ENCODE data around the gene RNF123.
"Not testable (repeated sequence)": the region's sequence is repeated elsewhere in the genome, so short reads cannot be mapped to it uniquely, and the experiment has no call there.

Gene RNF123

DNA sequence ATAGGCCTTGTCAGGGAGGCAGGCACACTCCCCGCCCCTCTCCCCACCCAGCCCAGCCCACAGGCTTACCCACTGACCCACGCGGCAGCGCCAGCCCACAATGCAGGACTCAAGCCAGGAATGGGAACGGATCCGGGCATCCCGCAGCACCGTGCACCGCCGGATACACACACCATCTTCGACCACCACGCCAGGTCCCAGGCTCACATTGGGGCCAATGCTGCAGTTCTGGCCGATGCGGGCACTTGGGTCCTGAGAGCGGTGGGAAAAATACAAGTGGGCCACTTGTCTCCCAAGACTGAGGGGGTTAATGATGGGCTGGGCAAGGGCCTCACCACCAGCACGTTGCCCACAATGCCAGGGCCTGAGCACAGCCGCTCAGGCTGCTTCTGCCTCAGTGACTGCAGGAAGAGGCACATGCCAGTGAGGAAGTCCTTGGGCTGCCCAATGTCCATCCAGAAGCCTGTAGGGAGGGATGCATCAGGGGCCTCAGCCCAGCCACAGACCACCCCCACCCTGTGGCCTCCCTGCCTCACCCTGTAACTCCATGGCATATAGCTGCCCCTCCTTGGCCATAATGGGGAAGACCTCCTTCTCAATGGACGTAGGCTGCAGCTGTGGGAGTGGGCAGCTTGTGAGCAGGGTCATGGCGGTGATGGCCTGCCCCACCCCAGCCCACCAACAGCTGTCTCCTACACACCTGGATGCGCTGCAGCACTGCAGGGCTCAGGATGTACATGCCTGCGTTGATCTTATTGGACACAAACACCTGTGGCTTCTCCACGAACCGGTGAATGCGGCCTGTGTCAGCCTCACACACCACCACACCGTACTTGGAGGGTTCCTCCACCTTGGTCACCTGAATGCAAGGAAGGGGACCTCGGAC, 32.8 kb downstream of the RNF123 start:
- DNase-seq = no peak

DNA sequence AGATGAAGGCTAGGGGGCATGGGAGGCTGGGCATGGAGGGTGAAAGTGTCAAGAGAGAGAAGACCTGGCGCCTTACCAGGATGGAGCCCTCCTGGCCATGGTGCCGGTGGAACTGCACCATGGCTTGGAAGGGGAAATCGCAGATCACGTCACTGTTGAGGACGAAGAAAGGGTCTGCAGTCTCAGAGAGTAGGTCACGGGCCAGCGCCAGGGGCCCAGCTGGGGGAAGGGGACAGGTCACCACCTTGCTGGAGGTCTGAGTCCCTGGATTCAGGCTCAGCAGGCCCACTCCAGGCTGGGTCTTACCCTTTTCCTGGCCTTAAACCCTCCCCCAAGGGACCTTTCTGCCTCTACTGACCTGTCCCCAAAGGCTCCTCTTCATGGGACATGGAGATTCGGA, 33.5 kb downstream of the RNF123 start:
- DNase-seq = no peak

DNA sequence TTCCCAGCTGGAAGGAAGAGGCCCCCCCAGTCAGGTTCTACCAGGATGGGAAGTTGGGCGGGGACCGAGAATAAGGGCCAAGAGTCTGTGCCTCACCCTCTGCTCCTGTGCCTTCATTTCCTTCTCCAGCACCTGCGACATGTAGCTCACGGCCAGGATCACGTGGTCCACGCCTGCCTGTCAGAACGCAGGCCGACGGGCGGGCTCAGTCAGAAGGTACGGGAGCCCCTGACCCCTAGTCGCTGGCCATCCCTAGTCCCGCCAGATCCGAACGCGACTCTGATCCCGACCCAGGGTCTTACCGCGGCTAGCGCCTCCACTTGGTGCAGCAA, 33.9 kb downstream of the RNF123 start:
- DNase-seq = peak; percentile 66 to 70

DNA sequence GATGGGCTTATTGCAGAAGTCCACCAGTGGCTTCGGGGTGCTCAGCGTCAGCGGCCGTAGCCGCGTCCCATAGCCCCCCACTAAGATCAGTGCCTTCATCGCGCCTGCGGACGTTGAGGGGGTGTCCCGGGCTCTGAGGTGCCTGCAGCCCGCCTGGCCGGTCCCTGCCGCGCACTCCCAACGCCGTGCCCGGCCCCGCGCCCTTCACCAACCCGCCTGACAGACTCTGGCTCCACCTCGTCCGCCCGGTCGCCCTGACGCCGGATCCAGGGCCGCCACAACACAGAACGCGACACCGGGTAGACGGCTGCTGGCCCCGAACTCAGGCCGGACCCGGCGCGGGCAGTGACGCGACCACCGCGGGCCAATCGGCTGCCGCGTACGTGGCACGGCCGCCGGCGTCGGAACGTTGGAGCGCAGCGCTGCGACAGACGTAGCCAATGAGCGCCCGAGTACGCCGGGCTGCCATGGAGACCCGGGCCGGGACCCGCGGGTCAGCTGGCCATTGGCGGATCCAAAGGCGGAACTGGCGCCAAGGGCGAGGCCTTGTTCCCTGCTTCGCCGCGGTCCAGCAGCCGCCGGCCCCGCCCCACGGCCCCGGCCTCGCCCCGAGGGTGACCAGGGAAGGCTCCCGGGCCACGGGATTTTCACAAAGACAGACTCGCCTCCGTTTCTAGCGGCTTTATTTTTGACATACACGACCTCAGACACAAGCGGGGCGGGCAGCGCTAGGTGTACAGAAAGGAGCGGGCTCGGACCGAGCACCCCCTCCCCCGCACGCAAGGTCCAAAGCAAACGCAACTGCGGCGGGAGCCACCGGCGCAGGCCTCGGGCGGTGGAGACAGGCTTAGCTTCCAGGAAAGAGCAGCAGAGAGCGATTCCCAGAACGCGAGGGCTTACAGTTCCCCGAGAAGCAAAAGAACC, 34.5 kb downstream of the RNF123 start, which contains the start of gene GMPPB:
Gene GMPPB, minus strand, starts transcription at position 324 of the 924 bp plus-strand sequence. Its CDS starts 225 bp downstream, at position 99.
- peak; percentile 93 to 96 for DNase-seq

DNA sequence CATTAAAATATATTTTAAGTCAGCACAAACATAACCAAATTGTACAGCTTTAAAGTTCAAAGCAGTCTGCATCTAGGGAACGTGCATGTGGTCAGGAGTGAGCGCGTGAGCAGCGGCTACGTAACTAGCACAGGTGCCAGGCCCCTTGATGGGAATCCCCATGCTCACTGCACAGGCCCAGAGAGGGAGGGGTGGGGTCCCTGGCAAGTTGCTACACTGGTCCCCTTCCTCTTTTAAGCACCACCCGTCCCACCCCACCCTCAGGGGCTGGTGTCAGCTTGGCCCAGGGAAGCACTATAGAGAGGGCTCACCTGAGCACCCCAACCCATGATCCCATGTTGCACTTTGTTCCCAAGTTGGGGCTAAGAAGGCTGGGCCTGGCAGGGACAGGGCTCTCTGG, 35.2 kb downstream of the RNF123 start:
- DNase-seq = no peak

DNA sequence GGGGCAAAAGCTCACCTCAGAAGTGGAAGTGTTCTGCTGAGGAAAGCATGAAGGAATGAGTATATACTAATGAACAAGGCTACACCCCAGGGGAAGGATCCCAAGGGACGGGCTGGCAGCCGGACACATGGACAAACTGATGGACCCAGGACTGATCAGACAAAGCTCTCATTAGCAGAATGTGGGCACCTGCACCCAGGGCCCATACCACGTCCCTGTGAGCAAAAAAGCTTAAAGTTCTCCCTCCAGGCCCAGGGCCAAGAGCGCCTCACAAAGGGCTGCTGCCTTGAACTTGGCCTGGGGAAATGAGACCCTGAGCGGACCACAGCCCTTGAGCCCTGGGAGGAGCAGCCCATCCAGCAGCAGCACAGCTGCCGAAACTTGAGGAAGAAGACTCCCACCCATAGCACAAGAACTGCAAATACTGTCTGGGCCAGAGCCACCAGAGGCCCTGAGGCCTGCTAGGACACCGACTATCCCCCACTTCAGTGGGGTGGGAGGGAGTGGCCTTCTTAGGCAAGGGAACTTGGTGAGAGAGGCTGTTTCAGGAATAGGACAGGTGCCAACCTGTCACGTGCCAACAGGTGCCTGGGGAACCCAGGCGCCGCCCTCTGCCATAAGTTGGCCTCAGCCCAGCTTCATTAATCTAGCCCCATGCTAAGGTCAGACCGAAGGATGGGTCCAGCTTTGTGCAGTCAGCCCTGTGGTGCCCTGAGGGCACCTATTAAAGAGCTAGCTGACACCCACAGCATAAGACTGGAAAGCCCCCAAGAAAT, 36.7 kb downstream of the RNF123 start:
- no peak for DNase-seq

DNA sequence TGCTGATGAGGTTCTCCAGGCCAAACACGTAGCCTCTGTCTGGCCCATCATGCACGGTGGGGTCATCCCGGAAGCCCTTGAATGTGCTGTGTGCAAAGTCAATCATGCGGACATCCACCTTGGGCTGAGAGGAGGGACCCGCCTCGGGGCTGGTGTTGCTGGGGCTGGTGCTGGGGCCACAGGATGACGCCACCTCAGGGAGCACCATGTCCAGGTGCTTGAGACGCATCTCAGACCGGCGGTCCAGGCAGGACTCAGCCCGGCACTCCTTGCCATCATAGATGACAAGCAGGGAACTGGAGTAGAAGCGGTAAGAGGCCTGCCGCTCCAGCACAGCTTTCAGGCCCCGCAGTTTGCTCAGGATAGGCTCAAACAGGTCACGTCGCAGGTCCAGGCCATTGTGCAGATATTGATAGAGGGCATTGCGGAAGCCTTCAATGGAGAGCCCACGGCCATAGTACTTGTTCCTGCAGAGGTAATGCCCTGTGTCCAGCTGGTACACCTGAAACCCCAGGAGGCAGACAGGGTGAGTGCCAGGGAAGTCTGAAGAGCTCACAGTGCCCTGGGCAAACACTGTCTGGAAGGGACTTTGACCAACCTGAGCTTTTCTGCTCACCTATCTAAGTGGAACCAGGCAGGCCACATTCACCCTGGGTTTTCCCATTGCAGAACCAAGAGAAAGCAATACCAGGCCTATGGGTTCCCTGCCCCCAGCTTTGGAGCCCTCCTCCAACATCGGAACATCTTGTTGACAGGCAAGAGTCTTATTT, 38.0 kb downstream of the RNF123 start:
- DNase-seq = no peak

DNA sequence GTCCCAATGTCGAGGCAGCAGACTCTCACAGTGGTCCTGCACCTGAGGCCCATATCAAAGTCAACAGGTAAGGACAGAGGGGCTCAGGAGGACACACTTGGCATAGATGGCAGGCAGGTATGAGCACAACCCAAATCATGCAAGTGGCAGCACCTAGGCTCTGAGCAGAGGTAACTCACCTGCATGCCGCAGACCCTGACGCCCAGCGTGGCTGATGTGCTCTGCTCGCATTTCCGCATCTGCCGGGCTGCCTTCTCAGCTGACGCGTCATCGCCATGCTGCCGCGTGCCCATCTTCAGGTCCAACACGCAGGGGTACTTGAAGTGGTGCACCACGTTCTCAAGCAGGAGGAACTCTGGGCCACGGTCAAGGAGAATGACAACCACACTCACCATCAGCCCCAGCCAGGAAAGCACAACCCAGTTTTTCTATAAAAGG, 38.6 kb downstream of the RNF123 start:
- DNase-seq = no peak

DNA sequence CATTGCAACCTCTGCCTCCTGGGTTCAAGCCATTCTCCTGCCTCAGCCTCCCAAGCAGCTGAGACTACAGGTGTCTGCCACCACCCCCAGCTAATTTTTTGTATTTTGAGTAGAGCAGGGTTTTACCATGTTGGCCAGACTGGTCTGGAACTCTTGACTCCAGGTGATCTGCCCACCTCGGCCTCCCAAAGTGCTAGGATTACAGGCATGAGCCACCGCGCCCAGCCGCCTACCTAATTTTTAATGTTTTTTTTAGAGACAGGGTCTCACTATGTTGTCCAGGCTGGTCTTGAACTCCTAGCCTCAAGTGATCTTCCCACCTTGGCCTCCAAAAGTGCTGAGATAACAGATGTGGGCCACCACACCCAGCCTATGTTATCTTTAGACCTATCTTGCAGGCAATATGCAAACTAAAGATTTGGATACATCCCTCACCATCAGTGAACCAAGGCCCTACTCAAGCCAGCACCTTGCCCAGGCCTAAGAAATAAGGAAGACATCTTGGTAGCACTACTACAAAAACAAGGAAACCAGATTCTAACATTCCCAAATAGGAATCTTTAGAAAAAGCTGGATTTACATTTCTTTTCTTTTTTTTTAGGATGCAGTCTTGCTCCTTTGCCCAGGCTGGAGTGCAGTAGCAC, 40.7 kb downstream of the RNF123 start:
- no peak for DNase-seq

DNA sequence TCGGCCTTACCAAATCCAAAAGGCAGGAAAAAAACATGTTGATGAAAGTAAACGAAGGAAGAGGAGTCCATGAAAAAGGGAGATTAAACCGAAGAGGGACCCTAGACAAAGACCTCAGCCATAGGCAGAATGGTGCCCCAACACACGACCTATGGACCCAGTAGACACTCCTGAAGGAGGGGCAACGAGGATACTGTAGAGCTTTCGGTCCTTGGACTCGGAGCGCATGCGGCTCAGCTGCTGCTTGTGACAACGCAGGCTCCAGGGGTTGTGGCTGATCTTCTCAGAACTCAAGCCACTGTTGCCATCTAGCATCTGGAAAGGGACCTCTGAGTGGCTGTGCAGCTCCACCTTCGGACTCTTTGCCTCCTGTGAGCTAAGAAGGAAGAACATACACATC, 43.2 kb downstream of the RNF123 start:
- no peak for DNase-seq

DNA sequence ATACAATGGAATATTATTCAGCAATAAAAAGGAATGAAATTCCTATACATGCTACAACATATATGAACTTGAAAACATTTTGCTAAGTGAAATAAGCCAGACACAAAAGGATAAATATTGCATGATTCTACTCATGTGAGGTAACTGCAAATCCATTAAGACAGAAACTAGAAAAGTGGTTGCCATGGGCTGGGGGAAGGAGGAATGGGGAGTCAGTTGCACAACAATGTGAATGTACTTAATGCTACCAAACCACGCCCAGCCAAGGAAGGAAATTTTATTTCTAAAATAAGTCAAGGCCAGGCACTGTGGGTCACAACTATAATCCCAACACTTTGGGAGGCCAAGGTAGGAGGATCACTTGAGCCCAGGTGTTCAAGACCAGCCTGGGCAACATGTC, 44.2 kb downstream of the RNF123 start:
- no peak for DNase-seq

DNA sequence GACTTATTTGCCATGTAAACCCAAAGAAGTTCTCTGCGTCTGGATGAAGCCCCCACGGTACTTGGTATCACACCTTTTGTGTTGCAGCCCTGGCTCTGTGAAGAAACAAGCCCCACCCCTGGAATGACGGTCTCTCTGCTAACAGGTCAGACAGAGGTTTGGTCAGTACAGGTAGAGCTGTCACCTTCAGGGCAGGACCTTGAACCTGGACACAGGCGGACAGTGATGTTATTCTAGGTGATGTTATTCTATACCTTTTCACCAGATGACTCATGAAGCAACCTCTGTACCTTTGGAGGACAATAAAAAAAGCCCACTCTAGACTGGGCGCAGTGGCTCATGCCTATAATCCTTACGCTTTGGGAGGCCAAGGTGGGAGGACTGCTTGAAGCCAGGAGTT, 45.4 kb downstream of the RNF123 start:
- no peak for DNase-seq

DNA sequence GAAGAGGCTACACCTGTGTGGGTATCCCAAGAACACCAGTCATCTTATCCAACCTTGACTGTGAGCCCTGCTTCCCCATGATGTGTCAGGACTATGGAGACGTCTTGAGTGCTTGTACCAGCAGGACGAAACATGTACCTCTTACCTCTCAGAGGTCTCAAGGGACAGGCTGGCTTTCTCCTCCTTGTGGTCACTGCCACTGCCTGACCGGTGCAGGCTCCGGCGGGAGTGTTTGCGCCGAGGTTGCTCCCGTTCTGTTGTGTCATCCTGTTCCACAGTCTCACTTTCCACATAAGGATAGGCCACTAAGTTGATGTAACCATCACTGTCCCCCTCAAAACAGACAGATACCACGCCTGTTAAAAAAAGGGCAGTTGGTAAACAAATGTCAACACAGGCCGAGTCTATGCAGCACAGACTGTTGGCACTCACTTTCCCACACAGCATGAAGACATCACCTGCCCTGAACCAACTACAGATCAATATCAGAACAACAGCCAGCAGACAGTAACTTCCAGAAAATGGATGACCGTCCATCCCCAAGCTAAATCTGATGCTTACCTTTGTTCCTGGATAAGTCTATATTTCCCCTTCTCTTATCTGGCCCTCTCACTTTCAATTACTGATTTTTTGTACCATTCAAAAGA, 48.8 kb downstream of the RNF123 start:
- DNase-seq = no peak

DNA sequence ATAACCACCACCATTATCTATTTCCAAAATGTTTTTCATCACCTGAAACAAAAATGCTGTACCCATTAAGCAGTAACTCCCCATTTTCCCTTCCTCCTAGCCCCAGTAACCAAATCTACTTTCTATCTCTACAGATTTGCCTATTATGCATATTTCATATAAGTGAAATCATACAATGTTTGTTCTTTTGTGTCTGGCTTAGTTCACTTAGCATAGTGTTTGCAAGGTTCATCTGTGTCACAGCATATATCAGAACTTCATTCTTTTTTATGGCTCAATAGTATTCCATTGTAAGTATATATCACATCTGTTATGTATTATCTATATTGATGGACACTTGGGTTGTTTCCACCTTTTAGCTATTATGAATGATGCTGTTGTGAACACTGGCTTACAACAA, 51.1 kb downstream of the RNF123 start:
- DNase-seq = no peak

DNA sequence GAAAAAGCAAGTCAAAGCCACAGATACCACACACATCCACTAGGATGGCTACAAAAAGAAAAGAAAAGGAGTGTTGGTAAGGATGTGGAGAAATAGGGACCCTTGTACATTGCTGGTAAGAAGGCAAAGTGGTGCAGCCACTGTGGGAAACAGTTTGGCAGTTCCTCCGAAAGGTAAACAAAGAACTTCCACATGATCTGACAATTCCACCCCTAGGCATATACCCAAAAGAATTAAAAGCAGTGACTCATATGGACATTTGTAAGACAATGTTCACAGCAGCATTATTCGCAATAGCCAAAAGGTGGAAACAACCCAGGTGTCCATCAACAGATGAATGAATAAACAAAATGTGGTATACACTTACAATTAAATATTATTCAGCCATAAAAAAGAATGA, 56.6 kb downstream of the RNF123 start:
- DNase-seq = no peak

DNA sequence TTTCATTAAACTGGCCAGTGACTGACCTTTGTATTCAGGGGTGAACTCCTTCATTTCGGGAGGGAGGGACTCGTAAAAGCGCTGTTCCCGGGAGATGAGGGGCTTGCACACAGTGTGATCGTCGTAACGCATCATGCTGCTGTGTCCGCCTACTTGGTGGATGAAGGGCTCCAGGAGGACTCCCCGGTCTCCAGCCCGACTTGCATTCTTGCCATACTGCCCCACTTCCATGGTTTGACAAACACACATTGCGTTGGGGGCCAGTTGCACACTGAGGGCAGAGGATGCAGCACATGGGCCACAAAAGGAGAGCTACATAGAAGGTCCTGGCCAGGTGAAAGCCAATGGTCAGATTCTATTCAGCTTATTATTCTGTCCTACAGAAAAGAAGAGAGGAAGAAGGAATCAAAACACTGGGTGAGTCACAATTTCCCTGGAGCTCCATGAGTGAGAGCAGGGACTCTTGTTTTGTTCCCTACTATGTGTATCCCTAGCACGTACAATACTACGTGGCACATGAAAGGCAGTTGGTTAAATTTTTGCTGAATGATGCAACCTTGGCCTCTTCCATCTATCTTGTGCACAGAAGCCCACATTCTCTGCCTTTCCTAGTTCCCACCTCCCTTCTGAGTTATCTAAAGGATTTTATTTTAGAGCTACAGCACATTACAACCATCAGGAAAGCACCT, 58.6 kb downstream of the RNF123 start:
- no peak for DNase-seq

DNA sequence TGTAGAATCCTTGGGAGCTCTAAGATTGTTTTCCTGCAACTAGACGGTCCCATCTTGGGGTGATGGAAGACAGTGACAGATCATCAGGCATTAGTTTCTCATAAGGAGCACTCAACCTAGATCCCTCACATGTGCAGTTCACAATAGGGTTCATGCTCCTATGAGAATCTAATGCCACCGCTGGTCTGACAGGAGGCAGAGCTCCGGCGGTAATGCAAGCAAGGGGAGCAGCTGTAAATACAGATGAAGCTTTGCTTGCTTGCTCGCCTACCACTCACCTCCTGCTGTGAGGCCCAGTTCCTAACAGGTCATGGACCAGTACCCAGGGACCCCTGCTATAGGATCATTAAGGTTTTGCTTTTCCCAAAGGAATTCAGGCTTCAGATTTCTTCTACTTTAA, 59.5 kb downstream of the RNF123 start:
- not testable (repeated sequence) for DNase-seq

DNA sequence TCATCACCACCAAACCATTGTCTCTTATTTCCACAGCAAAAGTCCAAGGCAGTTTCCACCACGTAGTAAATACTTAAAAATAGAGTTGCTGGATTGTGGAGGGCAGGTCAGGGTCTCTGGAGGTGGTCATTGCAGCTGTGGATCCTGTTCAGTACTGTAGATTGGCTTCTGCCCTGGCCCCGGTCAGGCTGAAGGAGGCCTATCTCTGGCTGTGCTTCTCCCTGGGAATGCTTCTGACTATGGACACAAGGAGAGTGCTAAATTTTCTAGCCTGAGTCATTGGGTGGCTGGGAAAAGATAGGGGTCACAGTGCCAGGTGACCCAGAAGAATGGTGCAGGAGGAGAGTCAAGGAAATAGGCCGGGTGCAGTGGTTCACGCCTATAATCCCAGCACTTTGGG, 60.7 kb downstream of the RNF123 start:
- DNase-seq = no peak

DNA sequence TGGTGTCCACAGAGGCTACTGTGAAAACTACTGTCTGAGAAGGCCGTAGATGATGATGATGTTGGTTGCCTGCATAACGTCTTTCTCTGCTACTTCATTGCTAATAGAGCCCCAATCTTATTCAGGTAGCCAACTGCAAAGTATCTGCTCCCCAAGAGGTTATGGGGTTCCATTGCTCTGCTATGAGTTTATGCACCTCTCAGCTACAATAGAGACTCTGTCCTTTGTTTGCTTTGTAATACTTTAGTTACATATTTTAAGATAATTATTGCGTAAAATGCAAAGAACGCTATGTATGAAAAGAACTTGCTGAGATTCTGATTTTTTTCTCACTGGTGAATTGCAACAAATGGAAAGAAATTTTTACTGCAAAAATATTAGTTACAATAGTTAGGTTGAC, 62.1 kb downstream of the RNF123 start:
- no peak for DNase-seq

DNA sequence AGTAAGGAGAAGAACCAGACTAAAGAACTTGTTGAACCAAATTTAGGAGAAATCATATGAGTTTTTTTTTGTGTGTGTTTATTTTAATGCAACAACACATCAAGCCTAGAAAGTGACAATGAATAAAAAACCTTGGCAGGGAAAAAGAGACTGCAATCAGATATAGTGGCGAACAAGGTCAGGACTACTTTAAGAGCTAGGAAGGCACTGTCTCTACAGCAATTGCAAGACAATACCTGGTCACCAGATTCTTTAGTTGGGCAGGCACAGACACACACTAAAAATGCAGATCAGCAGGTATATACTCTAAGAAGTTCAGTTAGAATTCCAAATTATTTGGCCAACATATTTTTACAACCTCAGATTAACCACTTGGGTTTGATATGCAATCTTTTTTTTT, 65.2 kb downstream of the RNF123 start:
- no peak for DNase-seq

DNA sequence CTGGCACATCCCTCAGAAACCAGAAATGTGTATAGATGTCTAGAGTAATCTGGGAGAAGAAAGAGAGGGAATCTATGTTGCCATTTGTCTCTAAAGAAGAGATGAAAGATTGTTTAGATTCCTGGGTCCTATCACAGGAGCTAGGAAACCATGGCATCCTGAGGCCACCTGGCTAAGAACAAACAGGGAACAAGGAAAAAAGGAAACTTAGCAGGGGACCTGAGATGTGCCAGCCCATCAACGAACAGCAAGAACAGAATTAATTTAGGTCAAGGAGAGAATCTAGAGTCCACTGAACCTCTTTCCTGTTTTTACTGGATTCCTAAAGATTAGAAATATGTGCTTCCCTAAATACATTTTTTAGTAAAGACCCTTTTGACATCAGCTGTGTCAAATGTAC, 66.7 kb downstream of the RNF123 start:
- DNase-seq = no peak

Data from stimulated activated CD4-positive, alpha-beta T cell treated with anti-CD3 and anti-CD28 coated beads, Interleukin-2, amount 100 ng/mL, for 24 hours (primary cell).